HG02571 (cell line): ENCODE data around the gene LRRC1.

Source experiments
- ATAC-seq: cut with Tn5 transposase; IDR thresholded peaks from one replicate; pipeline ENCODE4 v1.9.1; 2021; ENCODE audit warnings: mild to moderate bottlenecking, moderate library complexity; ENCODE audit not compliant: unreplicated experiment

LRRC1 gene

GRCh38 chr6:53845280-53846195 lies 50.7 kb downstream of the LRRC1 start:
- no peak for ATAC-seq

- ATAC-seq = no peak
These were observed 51.4 kb downstream of the LRRC1 start for GRCh38 chr6:53846250-53846649.

GRCh38 chr6:53847796-53848314 lies 53.0 kb downstream of the LRRC1 start:
- ATAC-seq = no peak

- ATAC-seq = no peak
These were observed 55.7 kb downstream of the LRRC1 start for GRCh38 chr6:53850527-53850926.

- ATAC-seq = no peak
These were observed 56.8 kb downstream of the LRRC1 start for GRCh38 chr6:53851561-53851960.

GRCh38 chr6:53852805-53853204 lies 58.0 kb downstream of the LRRC1 start:
- no peak for ATAC-seq

GRCh38 chr6:53854843-53855567 lies 60.2 kb downstream of the LRRC1 start:
- peak; percentile 77 for ATAC-seq

GRCh38 chr6:53855940-53856339 lies 61.1 kb downstream of the LRRC1 start:
- ATAC-seq = no peak

- no peak for ATAC-seq
These were observed 62.7 kb downstream of the LRRC1 start for GRCh38 chr6:53857318-53858094.

GRCh38 chr6:53858196-53858595 lies 63.4 kb downstream of the LRRC1 start:
- no peak for ATAC-seq

GRCh38 chr6:53858913-53859312 lies 64.1 kb downstream of the LRRC1 start:
- no peak for ATAC-seq

GRCh38 chr6:53860511-53860910 lies 65.7 kb downstream of the LRRC1 start:
- ATAC-seq = no peak

- no peak for ATAC-seq
These were observed 66.7 kb downstream of the LRRC1 start for GRCh38 chr6:53861518-53861917.

- no peak for ATAC-seq
These were observed 68.1 kb downstream of the LRRC1 start for GRCh38 chr6:53862662-53863462.

GRCh38 chr6:53864781-53865180 lies 70.0 kb downstream of the LRRC1 start:
- ATAC-seq = no peak

GRCh38 chr6:53866226-53866625 lies 71.4 kb downstream of the LRRC1 start:
- ATAC-seq = no peak

GRCh38 chr6:53868626-53869025 lies 73.8 kb downstream of the LRRC1 start:
- ATAC-seq = no peak

- no peak for ATAC-seq
These were observed 75.2 kb downstream of the LRRC1 start for GRCh38 chr6:53869964-53870363.

- ATAC-seq = no peak
These were observed 79.1 kb downstream of the LRRC1 start for GRCh38 chr6:53873922-53874321.

GRCh38 chr6:53874964-53875363 lies 80.2 kb downstream of the LRRC1 start:
- no peak for ATAC-seq
